Esophagus muscularis mucosa (tissue), 4 donors: ENCODE data around the gene AMY1B. TPM values are rescaled to one million over a fixed set of nuclear protein-coding genes. Genes with fewer than 3 reads are reported as not detected.
"Not testable (repeated sequence)": the region's sequence is repeated elsewhere in the genome, so short reads cannot be mapped to it uniquely, and the experiment has no call there.

Experiments used
- DNase-seq: peaks from one replicate; pipeline ENCODE4 v3.0.0-alpha.2; 2017; ENCODE audit errors: extremely low spot score
- H3K27ac ChIP-seq, 4 donors: fragments of 200-600 bp; sonication (generic); replicated peaks in 1 of 4; 1 replicate in 3 of 4; 2 replicates in 1 of 4; pipeline ENCODE4 v1.5.1; 2016 to 2019; ENCODE audit warnings: mild to moderate bottlenecking in 1 of 4
- H3K27me3 ChIP-seq, 4 donors: fragments of 200-600 bp; sonication (generic); one replicate each; pipeline versions ENCODE4 v1.5.1 to v1.6.0; 2016 to 2019
- H3K36me3 ChIP-seq, 4 donors: fragments of 200-600 bp; sonication (generic); one replicate each; pipeline ENCODE4 v1.5.1; 2016 to 2019
- H3K4me1 ChIP-seq, 4 donors: fragments of 200-600 bp; sonication (generic); one replicate each; pipeline ENCODE4 v1.5.1; 2016 to 2019
- H3K4me3 ChIP-seq, 4 donors: fragments of 200-600 bp; sonication (generic); 1 replicate in 2 of 4; 2 replicates in 2 of 4; pipeline ENCODE4 v1.5.1; 2016 to 2019; ENCODE audit warnings: mild to moderate bottlenecking in 4 of 4, moderate library complexity in 1 of 4
- H3K9me3 ChIP-seq, 4 donors: fragments of 200-600 bp; sonication (generic); 1 replicate in 3 of 4; 2 replicates in 1 of 4; pipeline ENCODE4 v1.5.1; 2016 to 2019
- WGBS: methylation state at CpG from one replicate; pipeline ENCODE4 v1.1.5; 2018; 5-methylcytosine and 5-hydroxymethylcytosine counted together
- intact Hi-C: fragments of 100-400 bp; cut with DNase I; formaldehyde crosslinking; loops from one replicate; pipeline ENCODE4 v1.15.1; 2023
- total RNA-seq, 4 donors: library from RNA; depleted of rRNA; stranded (reverse); fragments of >200 nt; gene quantifications; one replicate each; pipeline versions ENCODE4 v1.1.0 to v1.2.1, GENCODE V29; 2016

AMY1B gene
- under 1 TPM in 1 of 4 donors, not detected in 3; 0.17 TPM for total RNA-seq

DNA sequence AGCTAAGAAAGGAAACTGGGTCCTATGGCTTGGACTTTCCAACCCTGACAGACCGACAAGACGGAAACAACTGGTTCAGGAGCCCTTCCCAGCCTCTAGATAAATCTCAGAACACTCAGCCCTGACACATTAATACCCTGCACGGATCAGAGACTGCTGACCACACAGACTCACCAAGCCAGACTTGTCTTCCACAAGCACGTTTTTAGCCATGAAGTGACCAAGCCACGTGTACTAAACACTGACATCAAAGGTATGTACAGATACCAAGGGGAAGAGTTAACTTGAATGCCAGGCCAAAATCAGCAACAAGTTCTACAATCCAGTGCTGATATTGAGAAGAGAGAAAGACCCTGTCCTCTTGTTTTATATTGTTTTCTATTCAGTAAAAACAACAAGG is at the start of gene AMY1B:
TSS of gene AMY1B (minus strand) at position 101 of the 400 bp plus-strand sequence. CDS start 571 bp downstream, outside the sequence.
- no CpG with 5 or more reads among the region's 5 CpGs for WGBS
- intact Hi-C loops: not testable (repeated sequence)

DNA sequence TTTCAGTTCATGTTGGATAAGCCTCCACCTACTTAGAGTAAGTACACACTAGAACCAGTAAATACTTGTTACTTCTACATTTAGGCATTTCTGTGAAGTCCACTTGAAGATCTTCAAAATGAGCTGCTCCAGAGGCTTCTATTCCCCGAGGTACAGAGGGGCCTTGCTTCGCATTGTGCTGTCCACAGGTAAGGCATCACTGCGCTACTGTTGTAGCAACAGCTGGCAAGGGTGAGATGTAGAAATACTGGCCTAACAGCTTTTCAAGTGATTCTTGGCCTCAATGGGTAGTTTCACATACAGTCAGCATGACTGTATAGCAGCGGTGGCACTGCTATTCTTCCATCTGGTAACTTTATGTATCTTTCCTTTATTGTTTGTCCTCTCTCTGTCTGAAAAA is 49.0 kb upstream of the AMY1B start:
- H3K27me3 ChIP-seq, intact Hi-C loops, H3K4me3 ChIP-seq, H3K36me3 ChIP-seq, H3K9me3 ChIP-seq, H3K27ac ChIP-seq, H3K4me1 ChIP-seq, DNase-seq: not testable (repeated sequence)
- no CpG with 5 or more reads among the region's 4 CpGs for WGBS

More for the DNA sequence above, at the start of gene AMY1B:
- not testable (repeated sequence) for DNase-seq, H3K4me1 ChIP-seq, H3K27ac ChIP-seq, H3K27me3 ChIP-seq, H3K36me3 ChIP-seq, H3K9me3 ChIP-seq, H3K4me3 ChIP-seq

DNA sequence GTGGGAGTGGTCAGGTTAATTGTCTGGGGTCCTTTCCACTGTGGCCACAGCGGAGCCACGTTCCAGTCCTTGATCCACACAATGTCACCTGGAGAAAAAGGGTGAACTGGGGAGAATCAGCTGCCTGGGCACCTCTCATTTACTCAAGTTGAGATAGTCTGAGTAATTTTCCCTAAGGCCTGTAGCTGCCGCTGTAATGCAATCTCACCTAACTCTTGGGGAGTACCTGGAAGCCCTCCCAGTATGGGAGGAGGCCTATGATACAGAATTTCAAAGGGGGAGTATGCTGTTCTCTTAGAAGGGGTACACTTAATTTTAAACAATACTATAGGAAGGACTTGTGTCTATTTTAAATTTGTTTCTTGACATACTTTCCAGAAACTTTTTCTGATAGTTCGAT is 48.4 kb upstream of the AMY1B start:
- no CpG with 5 or more reads among the region's 4 CpGs for WGBS

DNA sequence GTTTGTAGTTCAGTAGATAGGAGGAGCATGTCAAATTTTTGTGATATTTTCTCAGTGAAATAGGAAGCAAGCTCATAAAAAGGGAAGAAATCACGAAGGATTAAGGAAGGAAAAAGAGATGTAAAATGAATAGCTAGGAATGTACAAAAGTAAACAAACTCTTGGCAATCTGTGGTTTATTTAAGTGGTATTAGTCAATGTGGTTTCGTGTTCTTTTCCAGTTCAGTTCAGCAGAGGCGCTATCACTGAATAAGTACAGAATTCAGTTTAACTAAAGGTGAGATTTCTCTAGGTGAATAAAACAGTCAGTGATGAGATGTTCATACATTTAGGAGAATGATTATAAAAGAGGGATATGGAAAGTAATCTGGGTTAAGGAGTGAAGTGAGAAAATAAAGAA is 42.0 kb upstream of the AMY1B start:
- H3K36me3 ChIP-seq, H3K9me3 ChIP-seq, H3K4me1 ChIP-seq, intact Hi-C loops, H3K27ac ChIP-seq, H3K27me3 ChIP-seq, H3K4me3 ChIP-seq, DNase-seq: not testable (repeated sequence)
- no CpG with 5 or more reads among the region's 3 CpGs for WGBS

More for the DNA sequence above, 48.4 kb upstream of the AMY1B start:
- DNase-seq, H3K27ac ChIP-seq, H3K4me3 ChIP-seq, H3K9me3 ChIP-seq, H3K4me1 ChIP-seq, H3K27me3 ChIP-seq, intact Hi-C loops, H3K36me3 ChIP-seq: not testable (repeated sequence)

DNA sequence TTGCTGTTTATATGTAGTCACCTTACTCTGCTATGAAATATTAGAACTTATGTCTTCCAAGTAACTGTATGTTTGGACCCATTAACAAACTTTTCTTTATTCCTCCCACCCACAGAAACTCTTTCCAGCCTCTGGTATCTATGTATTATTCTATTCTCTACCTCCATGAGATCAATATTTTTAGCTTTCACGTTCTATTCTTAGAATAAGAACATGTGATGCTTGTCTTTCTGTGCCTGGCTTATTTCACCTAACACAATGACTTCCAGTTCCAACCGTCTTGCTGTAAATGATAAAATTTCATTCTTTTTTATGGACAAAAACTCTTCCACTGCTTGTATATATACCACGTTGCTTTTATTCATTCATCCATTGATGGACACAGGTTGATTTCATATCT is 39.3 kb upstream of the AMY1B start:
- DNase-seq, H3K9me3 ChIP-seq, H3K27ac ChIP-seq, H3K36me3 ChIP-seq, H3K4me3 ChIP-seq, H3K4me1 ChIP-seq, intact Hi-C loops, H3K27me3 ChIP-seq: not testable (repeated sequence)
- no CpG with 5 or more reads among the region's 3 CpGs for WGBS

DNA sequence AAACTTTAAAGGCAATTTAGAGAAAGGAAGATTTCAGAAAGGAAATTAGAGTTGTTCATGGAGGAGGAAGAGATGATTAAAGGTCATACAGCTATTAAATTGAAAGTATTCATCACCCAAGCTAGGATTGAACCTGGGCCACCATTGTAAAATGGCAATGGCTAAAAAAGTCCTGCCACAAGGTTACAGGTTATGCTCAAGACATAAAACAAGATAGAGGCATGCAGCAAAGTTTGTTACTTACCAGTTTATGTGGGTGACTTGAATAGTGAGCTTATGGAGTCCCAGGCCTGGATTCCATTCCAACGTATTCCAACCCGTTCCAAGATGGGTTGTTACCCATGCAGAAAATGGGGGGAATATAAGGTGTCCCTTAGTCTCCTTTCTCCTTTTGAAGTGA is 25.5 kb upstream of the AMY1B start:
- H3K27me3 ChIP-seq, H3K36me3 ChIP-seq, intact Hi-C loops, H3K27ac ChIP-seq, H3K9me3 ChIP-seq, DNase-seq, H3K4me3 ChIP-seq, H3K4me1 ChIP-seq: not testable (repeated sequence)
- no CpG with 5 or more reads among the region's 2 CpGs for WGBS

DNA sequence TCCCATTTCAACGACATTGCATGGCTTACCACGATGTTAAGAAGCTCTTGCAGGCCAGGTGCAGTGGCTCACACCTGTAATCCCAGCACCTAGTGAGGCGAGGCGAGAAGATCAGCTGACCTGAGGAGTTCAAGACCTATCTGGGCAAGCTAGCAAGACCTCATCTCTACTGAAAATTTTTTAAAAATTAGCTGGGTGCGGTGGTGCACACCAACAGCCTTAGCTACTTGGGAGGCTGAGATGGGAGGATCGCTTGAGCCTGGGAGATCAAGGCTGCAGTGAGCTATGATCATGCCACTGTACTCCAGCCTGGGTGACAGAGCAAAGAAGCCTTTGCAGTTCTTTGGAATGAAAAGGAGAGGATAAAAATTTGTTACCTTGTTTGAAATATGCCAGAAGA is 21.4 kb upstream of the AMY1B start:
- H3K27me3 ChIP-seq, H3K4me3 ChIP-seq, H3K27ac ChIP-seq, H3K4me1 ChIP-seq, H3K36me3 ChIP-seq, H3K9me3 ChIP-seq, intact Hi-C loops: not testable (repeated sequence)
- WGBS: 61% methylated on average over 6 of the region's 6 CpGs
- DNase-seq: peak; percentile 84

DNA sequence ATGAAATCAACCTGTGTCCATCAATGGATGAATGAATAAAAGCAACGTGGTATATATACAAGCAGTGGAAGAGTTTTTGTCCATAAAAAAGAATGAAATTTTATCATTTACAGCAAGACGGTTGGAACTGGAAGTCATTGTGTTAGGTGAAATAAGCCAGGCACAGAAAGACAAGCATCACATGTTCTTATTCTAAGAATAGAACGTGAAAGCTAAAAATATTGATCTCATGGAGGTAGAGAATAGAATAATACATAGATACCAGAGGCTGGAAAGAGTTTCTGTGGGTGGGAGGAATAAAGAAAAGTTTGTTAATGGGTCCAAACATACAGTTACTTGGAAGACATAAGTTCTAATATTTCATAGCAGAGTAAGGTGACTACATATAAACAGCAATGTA is 14.4 kb upstream of the AMY1B start:
- H3K4me1 ChIP-seq, H3K27ac ChIP-seq, H3K4me3 ChIP-seq, H3K27me3 ChIP-seq, H3K36me3 ChIP-seq, DNase-seq, H3K9me3 ChIP-seq, intact Hi-C loops: not testable (repeated sequence)
- WGBS: no CpG with 5 or more reads among the region's 3 CpGs

DNA sequence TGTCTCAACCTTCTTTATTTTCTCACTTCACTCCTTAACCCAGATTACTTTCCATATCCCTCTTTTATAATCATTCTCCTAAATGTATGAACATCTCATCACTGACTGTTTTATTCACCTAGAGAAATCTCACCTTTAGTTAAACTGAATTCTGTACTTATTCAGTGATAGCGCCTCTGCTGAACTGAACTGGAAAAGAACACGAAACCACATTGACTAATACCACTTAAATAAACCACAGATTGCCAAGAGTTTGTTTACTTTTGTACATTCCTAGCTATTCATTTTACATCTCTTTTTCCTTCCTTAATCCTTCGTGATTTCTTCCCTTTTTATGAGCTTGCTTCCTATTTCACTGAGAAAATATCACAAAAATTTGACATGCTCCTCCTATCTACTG is 11.7 kb upstream of the AMY1B start:
- DNase-seq, H3K27ac ChIP-seq, intact Hi-C loops, H3K4me3 ChIP-seq, H3K9me3 ChIP-seq, H3K27me3 ChIP-seq, H3K4me1 ChIP-seq, H3K36me3 ChIP-seq: not testable (repeated sequence)
- WGBS: no CpG with 5 or more reads among the region's 3 CpGs

DNA sequence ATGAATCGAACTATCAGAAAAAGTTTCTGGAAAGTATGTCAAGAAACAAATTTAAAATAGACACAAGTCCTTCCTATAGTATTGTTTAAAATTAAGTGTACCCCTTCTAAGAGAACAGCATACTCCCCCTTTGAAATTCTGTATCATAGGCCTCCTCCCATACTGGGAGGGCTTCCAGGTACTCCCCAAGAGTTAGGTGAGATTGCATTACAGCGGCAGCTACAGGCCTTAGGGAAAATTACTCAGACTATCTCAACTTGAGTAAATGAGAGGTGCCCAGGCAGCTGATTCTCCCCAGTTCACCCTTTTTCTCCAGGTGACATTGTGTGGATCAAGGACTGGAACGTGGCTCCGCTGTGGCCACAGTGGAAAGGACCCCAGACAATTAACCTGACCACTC is 5.2 kb upstream of the AMY1B start:
- H3K4me1 ChIP-seq, H3K27me3 ChIP-seq, H3K36me3 ChIP-seq, H3K9me3 ChIP-seq, DNase-seq, H3K4me3 ChIP-seq, intact Hi-C loops, H3K27ac ChIP-seq: not testable (repeated sequence)
- no CpG with 5 or more reads among the region's 4 CpGs for WGBS

DNA sequence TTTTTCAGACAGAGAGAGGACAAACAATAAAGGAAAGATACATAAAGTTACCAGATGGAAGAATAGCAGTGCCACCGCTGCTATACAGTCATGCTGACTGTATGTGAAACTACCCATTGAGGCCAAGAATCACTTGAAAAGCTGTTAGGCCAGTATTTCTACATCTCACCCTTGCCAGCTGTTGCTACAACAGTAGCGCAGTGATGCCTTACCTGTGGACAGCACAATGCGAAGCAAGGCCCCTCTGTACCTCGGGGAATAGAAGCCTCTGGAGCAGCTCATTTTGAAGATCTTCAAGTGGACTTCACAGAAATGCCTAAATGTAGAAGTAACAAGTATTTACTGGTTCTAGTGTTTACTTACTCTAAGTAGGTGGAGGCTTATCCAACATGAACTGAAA is 4.7 kb upstream of the AMY1B start:
- no CpG with 5 or more reads among the region's 4 CpGs for WGBS
- DNase-seq: not testable (repeated sequence)

DNA sequence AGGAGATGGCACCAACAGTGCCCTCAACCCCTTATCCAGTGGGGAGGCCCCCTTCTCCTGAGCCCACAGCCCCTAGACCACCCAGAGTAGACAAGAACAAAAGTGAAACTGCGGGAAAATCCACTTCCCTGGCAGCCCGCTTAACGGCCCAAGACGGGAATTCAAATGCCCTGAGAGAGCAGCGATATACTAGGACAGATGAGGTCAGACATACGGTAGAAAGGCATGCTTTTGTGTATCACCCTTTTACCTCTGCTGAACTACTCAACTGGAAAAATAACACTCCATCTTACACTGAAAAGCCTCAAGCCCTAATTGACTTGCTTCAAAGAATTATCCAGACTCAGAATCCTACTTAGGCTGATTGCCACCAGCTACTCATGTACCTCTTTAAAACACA is 1.4 kb upstream of the AMY1B start:
- H3K27me3 ChIP-seq, DNase-seq, H3K4me3 ChIP-seq, intact Hi-C loops, H3K9me3 ChIP-seq, H3K27ac ChIP-seq, H3K4me1 ChIP-seq, H3K36me3 ChIP-seq: not testable (repeated sequence)
- WGBS: no CpG with 5 or more reads among the region's 6 CpGs

More for the DNA sequence above, 4.7 kb upstream of the AMY1B start:
- H3K4me1 ChIP-seq, H3K9me3 ChIP-seq, H3K4me3 ChIP-seq, H3K27me3 ChIP-seq, H3K27ac ChIP-seq, H3K36me3 ChIP-seq, intact Hi-C loops: not testable (repeated sequence)

DNA sequence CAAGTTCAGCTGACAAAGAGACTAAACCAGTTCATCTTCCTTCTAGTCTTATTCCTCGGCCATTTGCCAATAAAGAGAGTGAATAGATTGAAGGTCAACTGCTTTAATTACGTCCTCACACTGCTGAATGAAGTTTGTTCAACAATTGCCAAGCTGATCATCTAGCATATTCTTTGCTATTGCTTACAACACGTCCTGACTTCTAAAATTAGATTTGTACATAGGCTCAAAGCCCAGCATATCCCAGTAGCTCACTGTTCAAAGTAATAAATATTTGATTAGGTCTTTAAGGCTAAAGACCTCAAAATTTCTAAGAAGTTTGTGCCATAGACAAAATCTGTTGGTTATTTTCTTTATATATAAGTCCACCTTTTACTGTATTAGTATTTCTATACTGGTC is 19.7 kb downstream of the AMY1B start:
- intact Hi-C loops, H3K27ac ChIP-seq, H3K36me3 ChIP-seq, DNase-seq, H3K9me3 ChIP-seq, H3K4me1 ChIP-seq, H3K27me3 ChIP-seq, H3K4me3 ChIP-seq: not testable (repeated sequence)
- no CpG with 5 or more reads among the region's 3 CpGs for WGBS

DNA sequence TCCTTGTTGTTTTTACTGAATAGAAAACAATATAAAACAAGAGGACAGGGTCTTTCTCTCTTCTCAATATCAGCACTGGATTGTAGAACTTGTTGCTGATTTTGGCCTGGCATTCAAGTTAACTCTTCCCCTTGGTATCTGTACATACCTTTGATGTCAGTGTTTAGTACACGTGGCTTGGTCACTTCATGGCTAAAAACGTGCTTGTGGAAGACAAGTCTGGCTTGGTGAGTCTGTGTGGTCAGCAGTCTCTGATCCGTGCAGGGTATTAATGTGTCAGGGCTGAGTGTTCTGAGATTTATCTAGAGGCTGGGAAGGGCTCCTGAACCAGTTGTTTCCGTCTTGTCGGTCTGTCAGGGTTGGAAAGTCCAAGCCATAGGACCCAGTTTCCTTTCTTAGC is 40.5 kb downstream of the AMY1B start, which contains the start of gene AMY1A:
TSS of gene AMY1A (plus strand) at position 301 of the 400 bp plus-strand sequence. CDS start 571 bp downstream, outside the sequence.
- H3K4me1 ChIP-seq, H3K27ac ChIP-seq, H3K4me3 ChIP-seq, intact Hi-C loops, H3K27me3 ChIP-seq, DNase-seq, H3K9me3 ChIP-seq, H3K36me3 ChIP-seq: not testable (repeated sequence)
- no CpG with 5 or more reads among the region's 5 CpGs for WGBS
